ENCODE results near the gene TMCO2.

Gene TMCO2

DNA sequence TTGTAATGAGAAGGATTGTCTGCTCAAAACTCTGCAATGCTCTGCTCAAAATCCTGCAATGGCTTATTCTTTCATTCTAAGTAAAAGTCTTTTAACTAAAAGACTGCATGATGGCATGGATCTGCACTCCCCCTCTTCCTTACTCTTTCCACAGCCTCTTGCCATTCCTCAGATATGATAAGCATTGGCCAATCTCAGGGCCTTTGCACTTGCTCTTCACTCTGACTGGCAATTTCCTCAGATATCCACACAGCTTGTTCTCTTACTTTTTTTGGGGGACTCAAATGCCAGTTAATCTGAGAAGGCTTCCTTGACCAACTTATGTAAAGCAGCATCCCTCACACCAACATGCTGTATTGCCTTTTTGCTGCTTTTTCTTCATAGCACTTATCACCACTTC, 7.5 kb downstream of the TMCO2 start:
- Histone ChIP-seq H2AFZ (ENCODE audit: low read depth, low read length, severe bottlenecking) (no peak overlapping the region), H3K79me2 (ENCODE audit: insufficient read depth, low read length) (peaks cover 21% of the 10 kb centered on the region), H3K9ac (ENCODE audit: low read length) (no peak overlapping the region), H4K20me1 (ENCODE audit: low read depth, low read length) (no peaks in the 10 kb centered on the region), H3K27me3 (ENCODE audit: low read length) (no peaks in the 10 kb centered on the region), H3K9me3 (ENCODE audit: insufficient read depth, low read length) (no peaks in the 10 kb centered on the region), H3K9me2 (replicated peaks; ENCODE audit: insufficient read depth, low read length) (no peaks in the 10 kb centered on the region), H3K36me3 (ENCODE audit: low read length) (no peaks in the 10 kb centered on the region), H3K4me3 (ENCODE audit: insufficient read depth, low read length, poor library complexity, severe bottlenecking) (no peak overlapping the region), H3K27ac (ENCODE audit: low read depth, low read length) (no peak overlapping the region), H3F3A (ENCODE audit: insufficient read depth) (peaks cover 5% of the 10 kb centered on the region; the same call in 1 of the 2 replicates), H3K4me2 (ENCODE audit: low read depth, low read length, poor library complexity, severe bottlenecking) (no peak overlapping the region)
- TF ChIP-seq EZH2phosphoT487 (conservative IDR thresholded peaks at IDR 0.05; ENCODE audit: low read length) = no peak
- TF ChIP-seq, protein P1, sequence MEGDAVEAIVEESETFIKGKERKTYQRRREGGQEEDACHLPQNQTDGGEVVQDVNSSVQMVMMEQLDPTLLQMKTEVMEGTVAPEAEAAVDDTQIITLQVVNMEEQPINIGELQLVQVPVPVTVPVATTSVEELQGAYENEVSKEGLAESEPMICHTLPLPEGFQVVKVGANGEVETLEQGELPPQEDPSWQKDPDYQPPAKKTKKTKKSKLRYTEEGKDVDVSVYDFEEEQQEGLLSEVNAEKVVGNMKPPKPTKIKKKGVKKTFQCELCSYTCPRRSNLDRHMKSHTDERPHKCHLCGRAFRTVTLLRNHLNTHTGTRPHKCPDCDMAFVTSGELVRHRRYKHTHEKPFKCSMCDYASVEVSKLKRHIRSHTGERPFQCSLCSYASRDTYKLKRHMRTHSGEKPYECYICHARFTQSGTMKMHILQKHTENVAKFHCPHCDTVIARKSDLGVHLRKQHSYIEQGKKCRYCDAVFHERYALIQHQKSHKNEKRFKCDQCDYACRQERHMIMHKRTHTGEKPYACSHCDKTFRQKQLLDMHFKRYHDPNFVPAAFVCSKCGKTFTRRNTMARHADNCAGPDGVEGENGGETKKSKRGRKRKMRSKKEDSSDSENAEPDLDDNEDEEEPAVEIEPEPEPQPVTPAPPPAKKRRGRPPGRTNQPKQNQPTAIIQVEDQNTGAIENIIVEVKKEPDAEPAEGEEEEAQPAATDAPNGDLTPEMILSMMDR (IDR thresholded peaks at IDR 0.05; ENCODE audit: insufficient read depth, low read length, poor library complexity, severe bottlenecking) = no peak

DNA sequence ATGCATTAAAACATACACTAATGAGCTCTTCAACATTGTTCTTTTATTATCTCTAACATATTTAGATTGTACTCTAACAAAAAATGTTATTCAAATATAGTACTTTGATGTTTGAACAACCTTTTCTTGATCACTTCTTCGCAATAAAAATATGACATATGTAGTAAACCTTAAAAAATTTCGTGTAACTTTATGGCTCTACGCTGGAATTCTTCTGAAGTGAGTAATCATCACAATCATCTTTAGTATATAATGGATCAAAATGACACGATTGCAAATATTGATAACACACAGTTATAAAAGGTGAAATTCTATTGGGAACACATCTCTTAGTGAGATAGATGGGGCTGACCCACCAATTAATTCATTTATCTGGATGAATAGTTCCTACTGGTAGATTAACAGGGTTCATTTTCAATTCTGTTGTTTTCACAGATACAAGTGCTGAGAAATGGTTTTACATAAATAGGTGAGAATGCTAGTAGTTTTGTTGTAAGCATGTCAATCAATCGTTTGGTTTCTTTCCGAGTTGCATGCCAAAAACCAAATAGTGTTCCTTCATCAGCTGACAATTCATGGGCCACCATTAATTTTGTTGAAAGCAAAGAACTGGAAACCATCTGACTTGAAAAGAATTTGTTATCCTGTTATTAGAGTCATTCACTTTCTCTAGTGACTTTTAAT, 8.8 kb downstream of the TMCO2 start:
- TF ChIP-seq EZH2phosphoT487 (conservative IDR thresholded peaks at IDR 0.05; ENCODE audit: low read length) = no peak
- TF ChIP-seq, protein P1 (IDR thresholded peaks at IDR 0.05; ENCODE audit: insufficient read depth, low read length, poor library complexity, severe bottlenecking) = no peak
- H3K27ac ChIP-seq (ENCODE audit: low read depth, low read length) = peak overlapping the region; percentile 90; the same call in 1 of the 2 replicates
- H3K36me3 ChIP-seq (ENCODE audit: low read length) = 0 out of 2 replicates have a peak, but pooled peaks cover 7% of the 10 kb centered on the region
- peaks cover 21% of the 10 kb centered on the region for H3K79me2 ChIP-seq (ENCODE audit: insufficient read depth, low read length)
- peaks cover 5% of the 10 kb centered on the region; the same call in 1 of the 2 replicates for H3F3A ChIP-seq (ENCODE audit: insufficient read depth)
- H3K4me3 ChIP-seq (ENCODE audit: insufficient read depth, low read length, poor library complexity, severe bottlenecking) = peak overlapping the region; percentile 81
- H4K20me1 ChIP-seq (ENCODE audit: low read depth, low read length) = no peaks in the 10 kb centered on the region
- peak overlapping the region; percentile 88 for H3K4me2 ChIP-seq (ENCODE audit: low read depth, low read length, poor library complexity, severe bottlenecking)
- H3K27me3 ChIP-seq (ENCODE audit: low read length) = no peaks in the 10 kb centered on the region
- H3K9ac ChIP-seq (ENCODE audit: low read length) = peak overlapping the region; percentile 88
- no peaks in the 10 kb centered on the region for H3K9me3 ChIP-seq (ENCODE audit: insufficient read depth, low read length)
- no peaks in the 10 kb centered on the region for H3K9me2 ChIP-seq (replicated peaks; ENCODE audit: insufficient read depth, low read length)
- H2AFZ ChIP-seq (ENCODE audit: low read depth, low read length, severe bottlenecking) = no peak overlapping the region

DNA sequence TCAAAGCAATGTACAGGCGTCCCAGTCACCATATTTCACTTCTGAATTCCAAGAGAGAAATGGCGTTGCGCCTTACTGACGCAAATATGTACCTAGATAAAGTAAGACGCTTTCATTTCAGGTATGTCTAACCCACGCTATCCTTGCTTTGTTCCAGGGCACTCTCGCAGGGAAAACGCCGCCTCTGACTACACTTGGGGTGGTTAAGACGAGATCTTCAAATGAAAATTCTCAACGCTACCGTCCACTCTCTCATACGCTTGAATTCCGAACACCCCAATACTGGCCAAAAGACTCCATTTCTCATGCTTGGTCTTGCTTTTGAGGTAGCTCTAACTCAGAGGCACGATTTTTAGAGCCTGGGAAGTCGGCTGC, 9.6 kb downstream of the TMCO2 start:
- Histone ChIP-seq H3K27me3 (ENCODE audit: low read length) (no peaks in the 10 kb centered on the region), H3K79me2 (ENCODE audit: insufficient read depth, low read length) (peaks cover 21% of the 10 kb centered on the region), H3K9me3 (ENCODE audit: insufficient read depth, low read length) (no peaks in the 10 kb centered on the region), H3K4me3 (ENCODE audit: insufficient read depth, low read length, poor library complexity, severe bottlenecking) (peak overlapping the region; percentile 81), H3F3A (ENCODE audit: insufficient read depth) (peaks cover 5% of the 10 kb centered on the region; the same call in 1 of the 2 replicates), H3K9ac (ENCODE audit: low read length) (peak overlapping the region; percentile 88), H2AFZ (ENCODE audit: low read depth, low read length, severe bottlenecking) (peak overlapping the region; percentile 80), H3K4me2 (ENCODE audit: low read depth, low read length, poor library complexity, severe bottlenecking) (peak overlapping the region; percentile 88), H3K9me2 (replicated peaks; ENCODE audit: insufficient read depth, low read length) (no peaks in the 10 kb centered on the region), H3K27ac (ENCODE audit: low read depth, low read length) (peak overlapping the region; percentile 90), H3K36me3 (ENCODE audit: low read length) (peaks cover 11% of the 10 kb centered on the region; the same call in 1 of the 2 replicates), H4K20me1 (ENCODE audit: low read depth, low read length) (no peaks in the 10 kb centered on the region)
- TF ChIP-seq EZH2phosphoT487 (conservative IDR thresholded peaks at IDR 0.05; ENCODE audit: low read length) = no peak
- TF ChIP-seq, protein P1 (IDR thresholded peaks at IDR 0.05; ENCODE audit: insufficient read depth, low read length, poor library complexity, severe bottlenecking) = no peak
